ENCODE data around the gene GRM7.

DNA sequence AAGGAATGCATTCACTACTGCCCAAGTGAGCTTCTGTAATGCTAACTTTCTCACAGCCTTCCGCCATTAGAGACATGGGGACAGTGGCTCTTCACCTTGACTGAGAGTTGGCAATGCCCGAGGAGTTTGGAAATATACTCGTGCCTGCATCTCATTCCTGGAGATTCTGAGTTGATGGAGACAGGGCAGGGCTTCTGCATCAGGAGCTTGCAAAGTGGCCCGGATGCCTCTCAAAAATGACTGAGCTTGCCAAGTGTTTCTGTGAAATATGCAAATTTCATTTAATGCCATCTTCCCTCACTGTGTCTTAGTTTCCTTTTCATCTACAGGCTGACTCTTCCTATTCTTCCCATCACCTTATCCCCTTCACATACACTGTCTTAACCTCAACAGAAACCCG lies 346.2 kb downstream of the GRM7 start:
- no peak for TF ChIP-seq POLR2AphosphoS5 (IDR thresholded peaks at IDR 0.05; ENCODE audit: low read depth, low read length)
- TF ChIP-seq, protein P1, sequence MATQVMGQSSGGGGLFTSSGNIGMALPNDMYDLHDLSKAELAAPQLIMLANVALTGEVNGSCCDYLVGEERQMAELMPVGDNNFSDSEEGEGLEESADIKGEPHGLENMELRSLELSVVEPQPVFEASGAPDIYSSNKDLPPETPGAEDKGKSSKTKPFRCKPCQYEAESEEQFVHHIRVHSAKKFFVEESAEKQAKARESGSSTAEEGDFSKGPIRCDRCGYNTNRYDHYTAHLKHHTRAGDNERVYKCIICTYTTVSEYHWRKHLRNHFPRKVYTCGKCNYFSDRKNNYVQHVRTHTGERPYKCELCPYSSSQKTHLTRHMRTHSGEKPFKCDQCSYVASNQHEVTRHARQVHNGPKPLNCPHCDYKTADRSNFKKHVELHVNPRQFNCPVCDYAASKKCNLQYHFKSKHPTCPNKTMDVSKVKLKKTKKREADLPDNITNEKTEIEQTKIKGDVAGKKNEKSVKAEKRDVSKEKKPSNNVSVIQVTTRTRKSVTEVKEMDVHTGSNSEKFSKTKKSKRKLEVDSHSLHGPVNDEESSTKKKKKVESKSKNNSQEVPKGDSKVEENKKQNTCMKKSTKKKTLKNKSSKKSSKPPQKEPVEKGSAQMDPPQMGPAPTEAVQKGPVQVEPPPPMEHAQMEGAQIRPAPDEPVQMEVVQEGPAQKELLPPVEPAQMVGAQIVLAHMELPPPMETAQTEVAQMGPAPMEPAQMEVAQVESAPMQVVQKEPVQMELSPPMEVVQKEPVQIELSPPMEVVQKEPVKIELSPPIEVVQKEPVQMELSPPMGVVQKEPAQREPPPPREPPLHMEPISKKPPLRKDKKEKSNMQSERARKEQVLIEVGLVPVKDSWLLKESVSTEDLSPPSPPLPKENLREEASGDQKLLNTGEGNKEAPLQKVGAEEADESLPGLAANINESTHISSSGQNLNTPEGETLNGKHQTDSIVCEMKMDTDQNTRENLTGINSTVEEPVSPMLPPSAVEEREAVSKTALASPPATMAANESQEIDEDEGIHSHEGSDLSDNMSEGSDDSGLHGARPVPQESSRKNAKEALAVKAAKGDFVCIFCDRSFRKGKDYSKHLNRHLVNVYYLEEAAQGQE (IDR thresholded peaks at IDR 0.05; ENCODE audit: insufficient read depth in 1 of 2, low read depth in 2 of 2, low read length in 2 of 2), result no peak
- TF ChIP-seq SIN3A (IDR thresholded peaks at IDR 0.05; ENCODE audit: borderline replicate concordance, insufficient read depth, low read length), result no peak

Data from PFSK-1 (cell line).